Mesenchymal stem cell (in vitro differentiated cells and primary cell): ENCODE measurements around the gene ACRBP.
"Not testable (repeated sequence)": the region's sequence is repeated elsewhere in the genome, so short reads cannot be mapped to it uniquely, and the experiment has no call there.

ENCODE experiments used
- DNase-seq: peaks from one replicate; pipeline ENCODE4 v3.0.0-alpha.2; 2013
- H2AFZ ChIP-seq: one replicate; pipeline ENCODE4 v1.6.1; 2013; ENCODE audit warnings: low read depth, mild to moderate bottlenecking, control low read depth, inconsistent platforms, low read length, moderate library complexity
- H2AK5ac ChIP-seq: 2 replicates; pipeline ENCODE4 v1.6.1; 2013; ENCODE audit warnings: low read length, moderate library complexity, mild to moderate bottlenecking, inconsistent platforms; ENCODE audit not compliant: severe bottlenecking
- H2BK120ac ChIP-seq: one replicate; pipeline ENCODE4 v1.6.1; 2013; ENCODE audit warnings: low read depth, mild to moderate bottlenecking, inconsistent platforms, low read length, moderate library complexity
- H2BK12ac ChIP-seq, 2 experiments: one replicate each; pipeline ENCODE4 v1.6.1; 2013; ENCODE audit warnings: inconsistent platforms in 2 of 2, low read length in 2 of 2, mild to moderate bottlenecking in 2 of 2, moderate library complexity in 2 of 2, control low read depth in 1 of 2
- H2BK15ac ChIP-seq: one replicate; pipeline ENCODE4 v1.6.1; 2013; ENCODE audit warnings: mild to moderate bottlenecking, low read depth, inconsistent platforms; ENCODE audit not compliant: poor library complexity, severe bottlenecking
- H2BK5ac ChIP-seq: 2 replicates; pipeline ENCODE4 v1.6.1; 2013; ENCODE audit warnings: low read depth, mild to moderate bottlenecking, low read length, control low read depth, inconsistent platforms; ENCODE audit not compliant: poor library complexity, severe bottlenecking
- H3K14ac ChIP-seq, 2 experiments: one replicate each; pipeline ENCODE4 v1.6.1; 2013; ENCODE audit warnings: inconsistent platforms in 2 of 2, low read length in 2 of 2, control low read depth in 1 of 2, mild to moderate bottlenecking in 1 of 2, moderate library complexity in 1 of 2
- H3K18ac ChIP-seq, 2 experiments: one replicate each; pipeline ENCODE4 v1.6.1; 2013; ENCODE audit warnings: inconsistent platforms in 2 of 2, low read length in 2 of 2, control low read depth in 1 of 2, low read depth in 1 of 2, mild to moderate bottlenecking in 1 of 2
- H3K23ac ChIP-seq, 2 experiments: one replicate each; pipeline ENCODE4 v1.6.1; 2013; ENCODE audit warnings: inconsistent platforms in 2 of 2, low read length in 2 of 2, mild to moderate bottlenecking in 2 of 2, moderate library complexity in 2 of 2, control low read depth in 1 of 2
- H3K27ac ChIP-seq: 2 replicates; pipeline ENCODE4 v1.5.1; 2013; ENCODE audit warnings: mild to moderate bottlenecking, moderate library complexity, low read length, control low read depth, inconsistent platforms; ENCODE audit not compliant: poor library complexity, severe bottlenecking
- H3K27me3 ChIP-seq, 2 experiments: 2 replicates each; pipeline versions ENCODE4 v1.6.1 to v1.7.0; 2013; ENCODE audit warnings: low read length in 2 of 2, mild to moderate bottlenecking in 2 of 2, moderate library complexity in 2 of 2, control low read depth in 1 of 2, inconsistent platforms in 1 of 2; ENCODE audit not compliant: control insufficient read depth in 1 of 2, insufficient read depth in 1 of 2
- H3K36me3 ChIP-seq, 2 experiments: 2 replicates each; pipeline versions ENCODE4 v1.6.1 to v1.7.0; 2013; ENCODE audit warnings: low read length in 2 of 2, control low read depth in 1 of 2, inconsistent platforms in 1 of 2, low read depth in 1 of 2, mild to moderate bottlenecking in 1 of 2; ENCODE audit not compliant: insufficient read depth in 2 of 2, control insufficient read depth in 1 of 2
- H3K4ac ChIP-seq, 2 experiments: one replicate each; pipeline ENCODE4 v1.6.1; 2013; ENCODE audit warnings: inconsistent platforms in 2 of 2, low read length in 2 of 2, mild to moderate bottlenecking in 2 of 2, moderate library complexity in 2 of 2, control low read depth in 1 of 2, low read depth in 1 of 2
- H3K4me1 ChIP-seq: 2 replicates; pipeline ENCODE4 v1.6.1; 2013; ENCODE audit warnings: low read depth, low read length, control low read depth; ENCODE audit not compliant: control insufficient read depth, insufficient read depth
- H3K4me2 ChIP-seq: 2 replicates; pipeline ENCODE4 v1.6.1; 2013; ENCODE audit warnings: low read length, mild to moderate bottlenecking, inconsistent platforms; ENCODE audit not compliant: poor library complexity, severe bottlenecking
- H3K4me3 ChIP-seq, 2 experiments: 2 replicates each; pipeline versions ENCODE4 v1.5.1 to v1.7.0; 2013; ENCODE audit warnings: low read length in 2 of 2, mild to moderate bottlenecking in 2 of 2, control low read depth in 1 of 2, low read depth in 1 of 2; ENCODE audit not compliant: insufficient read depth in 1 of 2
- H3K79me1 ChIP-seq: replicated peaks from 2 replicates; pipeline ENCODE4 v1.6.1; 2013; ENCODE audit warnings: mild to moderate bottlenecking, control low read depth, low read length, inconsistent platforms; ENCODE audit not compliant: poor library complexity, severe bottlenecking
- H3K9ac ChIP-seq: 2 replicates; pipeline ENCODE4 v1.7.0; 2013; ENCODE audit warnings: mild to moderate bottlenecking, low read length, moderate library complexity
- H3K9me3 ChIP-seq: 2 replicates; pipeline ENCODE4 v1.7.0; 2013; ENCODE audit warnings: mild to moderate bottlenecking, low read length; ENCODE audit not compliant: control insufficient read depth
- H4K8ac ChIP-seq: one replicate; pipeline ENCODE4 v1.6.1; 2013; ENCODE audit warnings: inconsistent platforms, mild to moderate bottlenecking, low read length, moderate library complexity
- H4K91ac ChIP-seq: one replicate; pipeline ENCODE4 v1.6.1; 2013; ENCODE audit warnings: mild to moderate bottlenecking, low read length, inconsistent platforms
- WGBS: methylation state at CpG from one replicate; pipeline ENCODE4 v1.1.7; 2013; ENCODE audit warnings: mixed read lengths; 5-methylcytosine and 5-hydroxymethylcytosine counted together

The ACRBP gene

GRCh38 chr12:6603095-6603567, 44.1 kb downstream of the ACRBP start:
- H3K36me3 ChIP-seq = peaks cover 46 to 58% of the 10 kb centered on the region in 2 experiments
- no peak overlapping the region for H4K91ac ChIP-seq
- H3K4me3 ChIP-seq = peak overlapping the region in 1 of 2 experiments; percentile 59
- H3K23ac ChIP-seq = no peak overlapping the region
- H3K27ac ChIP-seq = no peak overlapping the region
- H4K8ac ChIP-seq = no peak overlapping the region
- H3K14ac ChIP-seq = no peak overlapping the region
- peaks cover 17% of the 10 kb centered on the region for H3K4me1 ChIP-seq
- H2AFZ ChIP-seq = no peak overlapping the region
- H2BK15ac ChIP-seq = no peak overlapping the region
- H2AK5ac ChIP-seq = no peak overlapping the region
- no peaks in the 10 kb centered on the region for H3K27me3 ChIP-seq
- peak overlapping the region; percentile 58 for H3K4me2 ChIP-seq
- H3K79me1 ChIP-seq = peaks cover 24% of the 10 kb centered on the region
- peak; percentile 35 for DNase-seq
- peak overlapping the region; percentile 62 for H3K9ac ChIP-seq
- no peak overlapping the region for H3K4ac ChIP-seq
- no peak overlapping the region for H2BK5ac ChIP-seq
- H2BK12ac ChIP-seq = no peak overlapping the region
- no peak overlapping the region for H3K18ac ChIP-seq
- no peaks in the 10 kb centered on the region for H3K9me3 ChIP-seq
- no peak overlapping the region for H2BK120ac ChIP-seq
- WGBS = 41% methylated on average over 2 of the region's 6 CpGs

- Histone ChIP-seq H3K9ac (peak overlapping the region; percentile 62), H3K4me1 (peaks cover 17% of the 10 kb centered on the region), H3K9me3 (no peaks in the 10 kb centered on the region), H4K91ac (no peak overlapping the region), H3K4me3 (peak overlapping the region in 1 of 2 experiments; percentile 59), H3K27me3 (no peaks in the 10 kb centered on the region), H2BK15ac (no peak overlapping the region), H3K14ac (no peak overlapping the region), H3K27ac (no peak overlapping the region), H3K79me1 (peaks cover 27% of the 10 kb centered on the region), H3K36me3 (peaks cover 53 to 64% of the 10 kb centered on the region in 2 experiments), H3K23ac (no peak overlapping the region), H2BK5ac (no peak overlapping the region), H2BK120ac (no peak overlapping the region), H2AFZ (no peak overlapping the region), H3K4me2 (no peak overlapping the region), H2BK12ac (no peak overlapping the region), H3K4ac (no peak overlapping the region), H3K18ac (no peak overlapping the region), H2AK5ac (no peak overlapping the region), H4K8ac (no peak overlapping the region)
- DNase-seq = no peak
- 84% methylated on average over 3 of the region's 3 CpGs for WGBS
These were observed 44.7 kb downstream of the ACRBP start for GRCh38 chr12:6602526-6602925.

- peaks cover 39% of the 10 kb centered on the region for H3K79me1 ChIP-seq
- not testable (repeated sequence) for H2BK120ac ChIP-seq, H3K14ac ChIP-seq, H3K23ac ChIP-seq, H4K8ac ChIP-seq, H3K4me3 ChIP-seq, H3K4me1 ChIP-seq, H3K9ac ChIP-seq, H2BK15ac ChIP-seq, H3K27me3 ChIP-seq, H4K91ac ChIP-seq, H3K9me3 ChIP-seq, DNase-seq, H2BK5ac ChIP-seq, H3K4ac ChIP-seq, H2AK5ac ChIP-seq, H2BK12ac ChIP-seq, H2AFZ ChIP-seq, H3K27ac ChIP-seq, H3K4me2 ChIP-seq, H3K18ac ChIP-seq
- peaks cover 76 to 90% of the 10 kb centered on the region in 2 experiments for H3K36me3 ChIP-seq
- WGBS = 94% methylated on average over 10 of the region's 10 CpGs
These were observed 51.6 kb downstream of the ACRBP start for GRCh38 chr12:6595673-6596072.

GRCh38 chr12:6592087-6592486, 55.1 kb downstream of the ACRBP start:
- Histone ChIP-seq H3K14ac (no peak overlapping the region), H4K91ac (no peak overlapping the region), H3K79me1 (peaks cover 39% of the 10 kb centered on the region), H2BK5ac (no peak overlapping the region), H3K4me2 (no peak overlapping the region), H2BK15ac (no peak overlapping the region), H3K27me3 (no peaks in the 10 kb centered on the region), H3K4me3 (no peak overlapping the region), H3K4ac (no peak overlapping the region), H2AK5ac (no peak overlapping the region), H3K9ac (no peak overlapping the region), H3K27ac (no peak overlapping the region), H3K4me1 (no peaks in the 10 kb centered on the region), H3K9me3 (no peaks in the 10 kb centered on the region), H2AFZ (no peak overlapping the region), H4K8ac (no peak overlapping the region), H3K23ac (no peak overlapping the region), H3K36me3 (peaks cover 72 to 90% of the 10 kb centered on the region in 2 experiments), H2BK12ac (no peak overlapping the region), H3K18ac (no peak overlapping the region), H2BK120ac (no peak overlapping the region)
- no peak for DNase-seq
- WGBS = 97% methylated on average over 7 of the region's 8 CpGs
